Measurements from ENCODE around the gene SHC3. TPM values are rescaled to one million over a fixed set of nuclear protein-coding genes. Genes with fewer than 3 reads are reported as not detected.

SHC3 gene
- total RNA-seq, 2 donors from 2014 or later: 5.7 to 6.9 TPM

DNA sequence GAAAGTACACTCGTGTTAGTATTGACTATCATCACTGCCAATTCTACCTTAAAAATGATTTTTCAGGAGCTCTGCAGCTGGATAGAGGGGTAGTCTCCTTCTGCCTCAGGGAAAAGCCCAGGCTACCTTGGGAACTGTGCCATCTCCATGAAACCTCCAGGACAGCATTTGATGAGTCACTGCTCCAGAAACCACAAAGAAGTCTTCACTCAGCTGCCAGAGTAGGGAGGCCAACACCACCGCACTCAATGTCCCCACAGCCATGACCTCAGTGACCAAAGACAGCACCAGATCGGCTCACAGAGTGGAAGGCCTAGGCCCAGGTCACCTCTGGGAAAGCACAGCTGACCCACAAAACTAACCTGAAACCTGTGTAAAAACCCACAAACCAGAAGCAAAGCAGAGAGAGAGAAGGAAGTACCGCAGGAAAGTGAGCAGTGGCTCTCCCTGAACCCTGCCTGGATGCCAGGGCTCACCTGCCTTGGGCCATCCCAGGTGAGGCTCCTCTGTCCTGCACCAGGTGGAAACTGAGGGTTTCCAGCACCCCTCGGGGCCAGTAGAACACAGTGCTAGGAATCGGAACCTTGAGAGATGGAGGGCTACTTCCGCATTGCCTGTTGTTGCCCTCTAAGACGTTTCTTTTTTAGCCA is 157.3 kb downstream of the SHC3 start:
- DNase-seq (peak in 3 of 4 donors; percentile 20 to 29 (median 25)), ATAC-seq (peak; percentile 30)
- intact Hi-C loops (cut with DNase I): no loop called here
- Histone ChIP-seq H3K36me3 (replicated peaks in 1 of 2; ENCODE audit: insufficient read depth in 1 of 2, low read depth in 2 of 2) (no peaks in the 10 kb centered on the region), H3K27ac (no peak overlapping the region), H3K9me3 (no peaks in the 10 kb centered on the region), H3K27me3 (no peaks in the 10 kb centered on the region), H3K4me1 (no peaks in the 10 kb centered on the region), H3K4me3 (no peak overlapping the region)
- TF ChIP-seq CTCF (IDR thresholded peaks at IDR 0.05) (no peak), POLR2A (IDR thresholded peaks at IDR 0.05) (no peak)
- WGBS, 2 donors: 77 to 78% methylated on average over 7 to 8 of the region's 8 CpGs

GRCh38 chr9:89020754-89021153 is 157.9 kb downstream of the SHC3 start:
- no peak for TF ChIP-seq CTCF (IDR thresholded peaks at IDR 0.05)
- no peak for TF ChIP-seq POLR2A (IDR thresholded peaks at IDR 0.05)
- no peaks in the 10 kb centered on the region for H3K4me1 ChIP-seq
- 81 to 97% methylated on average over 4 of the region's 4 CpGs for WGBS, 2 donors
- ATAC-seq (no peak), DNase-seq (no peak)
- no peaks in the 10 kb centered on the region for H3K9me3 ChIP-seq
- intact Hi-C loops (cut with DNase I): no loop called here
- no peak overlapping the region for H3K4me3 ChIP-seq
- H3K36me3 ChIP-seq (replicated peaks in 1 of 2; ENCODE audit: insufficient read depth in 1 of 2, low read depth in 2 of 2): no peaks in the 10 kb centered on the region
- H3K27me3 ChIP-seq: no peaks in the 10 kb centered on the region
- H3K27ac ChIP-seq: no peak overlapping the region

DNA sequence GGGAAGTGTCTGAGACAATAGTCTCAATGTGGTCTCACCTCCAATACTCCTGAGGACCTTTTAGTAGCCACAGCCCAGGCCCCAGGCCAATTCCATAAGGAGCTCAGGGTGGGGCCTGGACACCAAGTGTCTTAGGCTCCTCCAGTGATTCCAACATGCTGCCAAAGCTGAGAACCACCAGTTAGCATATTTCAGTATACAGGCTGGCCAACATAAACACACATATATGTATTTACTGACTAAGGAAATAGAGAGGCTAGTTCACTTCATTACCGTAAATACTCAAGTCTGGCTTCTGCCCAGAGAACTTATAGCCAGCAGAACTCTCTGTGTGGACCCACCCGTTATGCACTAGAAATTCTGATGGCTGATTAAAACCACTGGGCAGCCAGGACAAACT is 163.3 kb downstream of the SHC3 start:
- 85 to 89% methylated on average over 2 of the region's 2 CpGs for WGBS, 2 donors
- intact Hi-C loops (cut with DNase I): no loop called here
- no peak for DNase-seq

DNA sequence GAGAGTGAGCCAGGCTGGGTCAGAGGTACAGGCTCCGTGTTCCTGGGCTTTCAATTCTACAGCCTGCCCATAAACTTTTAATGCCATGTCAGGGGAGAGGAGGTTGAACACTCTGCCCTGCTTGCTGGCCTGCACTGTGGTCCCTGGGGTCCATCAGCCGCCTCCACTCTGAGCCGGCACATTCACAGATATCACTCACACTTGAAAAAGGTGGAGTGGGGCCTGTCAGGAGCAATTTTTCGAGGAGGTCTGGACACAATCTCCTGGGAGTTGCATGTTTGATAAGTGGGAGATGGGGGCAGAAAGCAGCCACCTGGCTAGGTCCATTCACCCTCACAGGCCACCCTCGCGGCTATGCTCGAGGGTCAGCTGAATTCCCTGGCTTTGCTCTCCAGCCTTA is 164.5 kb downstream of the SHC3 start:
- Histone ChIP-seq H3K36me3 (replicated peaks in 1 of 2; ENCODE audit: insufficient read depth in 1 of 2, low read depth in 2 of 2) (no peaks in the 10 kb centered on the region), H3K4me1 (no peaks in the 10 kb centered on the region), H3K4me3 (no peak overlapping the region), H3K27ac (no peak overlapping the region), H3K27me3 (no peaks in the 10 kb centered on the region), H3K9me3 (no peaks in the 10 kb centered on the region)
- ATAC-seq (no peak), DNase-seq (no peak)
- intact Hi-C loops (cut with DNase I): no loop called here
- 85% methylated on average over 5 to 7 of the region's 7 CpGs for WGBS, 2 donors
- TF ChIP-seq POLR2A (IDR thresholded peaks at IDR 0.05) (no peak), CTCF (IDR thresholded peaks at IDR 0.05) (no peak)

More for the DNA sequence above, 163.3 kb downstream of the SHC3 start:
- Histone ChIP-seq H3K27me3 (no peaks in the 10 kb centered on the region), H3K27ac (no peak overlapping the region), H3K36me3 (replicated peaks in 1 of 2; ENCODE audit: insufficient read depth in 1 of 2, low read depth in 2 of 2) (no peaks in the 10 kb centered on the region), H3K4me3 (no peak overlapping the region), H3K9me3 (no peaks in the 10 kb centered on the region), H3K4me1 (no peaks in the 10 kb centered on the region)
- TF ChIP-seq CTCF (IDR thresholded peaks at IDR 0.05) (no peak), POLR2A (IDR thresholded peaks at IDR 0.05) (no peak)
- no peak for ATAC-seq

DNA sequence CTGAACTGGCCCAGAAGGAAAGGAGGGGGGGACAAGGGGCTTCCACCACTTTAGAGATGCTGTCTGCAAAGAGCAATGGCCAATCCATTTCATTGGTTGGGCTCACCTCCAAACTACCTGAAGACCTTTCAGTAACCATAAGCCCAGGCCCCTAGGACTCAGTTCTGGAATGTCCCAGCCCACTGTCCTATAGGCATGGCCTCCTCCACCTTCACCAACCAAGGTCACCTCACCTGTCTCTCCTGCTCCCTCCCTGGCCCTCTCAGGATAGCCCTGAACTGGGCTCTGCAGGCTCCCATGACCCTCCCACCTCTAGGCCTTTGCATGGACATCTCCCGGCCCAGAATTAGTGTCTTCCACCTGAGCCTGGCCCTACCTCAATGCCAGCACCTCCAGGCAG is 165.0 kb downstream of the SHC3 start:
- 73 to 91% methylated on average over 1 of the region's 1 CpG for WGBS, 2 donors
- H3K27ac ChIP-seq: no peak overlapping the region
- no peak overlapping the region for H3K4me3 ChIP-seq
- intact Hi-C loops (cut with DNase I): no loop called here
- no peaks in the 10 kb centered on the region for H3K36me3 ChIP-seq (replicated peaks in 1 of 2; ENCODE audit: insufficient read depth in 1 of 2, low read depth in 2 of 2)
- H3K4me1 ChIP-seq: no peaks in the 10 kb centered on the region
- DNase-seq (no peak), ATAC-seq (no peak)
- TF ChIP-seq POLR2A (IDR thresholded peaks at IDR 0.05) (no peak), CTCF (IDR thresholded peaks at IDR 0.05) (no peak)
- H3K27me3 ChIP-seq: no peaks in the 10 kb centered on the region
- H3K9me3 ChIP-seq: no peaks in the 10 kb centered on the region

Measured in body of pancreas (tissue), 4 donors.